B cell (primary cell): ENCODE data around the gene CDK9. TPM values are rescaled to one million over a fixed set of nuclear protein-coding genes. Genes with fewer than 3 reads are reported as not detected.

ENCODE experiments used
- ATAC-seq: fragments of 200-7000 bp; cut with Tn5 transposase; one replicate; pipeline ENCODE4 v1.10.0; 2021; ENCODE audit warnings: low read depth, mild to moderate bottlenecking, moderate number of reproducible peaks, moderate library complexity
- CTCF ChIA-PET: fragments of 350-600 bp; sonication (Branson Sonifier 250); formaldehyde crosslinking; loops from one replicate; lab custom pipeline; 2021; ENCODE audit warnings: antibody characterized with exemption, inconsistent platforms; lab: Charles Lee
- POLR2A ChIA-PET: fragments of 350-600 bp; sonication (Branson Sonifier 250); formaldehyde crosslinking; loops from one replicate; lab custom pipeline; 2021; ENCODE audit warnings: antibody characterized with exemption; lab: Charles Lee
- DNase-seq: peaks from one replicate; pipeline ENCODE4 v3.0.0; 2013
- H2AFZ ChIP-seq: 2 replicates; pipeline ENCODE4 v1.6.1; 2012; ENCODE audit warnings: mild to moderate bottlenecking, low read depth, low read length; ENCODE audit not compliant: insufficient read depth, poor library complexity, severe bottlenecking
- H3K27ac ChIP-seq, 2 donors: 1 replicate in 1 of 2; 2 replicates in 1 of 2; pipeline ENCODE4 v1.5.1; 2012 to 2013; ENCODE audit warnings: low read length in 2 of 2, mild to moderate bottlenecking in 2 of 2, moderate library complexity in 1 of 2
- H3K27me3 ChIP-seq, 4 experiments: fragments of 200-600 bp in 1 of 4; sonication (generic) in 1 of 4; replicated peaks in 1 of 4; 1 replicate in 2 of 4; 2 replicates in 2 of 4; pipeline versions ENCODE4 v1.6.1 to v1.7.0; 2013 to 2016; ENCODE audit warnings: low read length in 3 of 4, mild to moderate bottlenecking in 2 of 4, mixed read lengths in 1 of 4, moderate library complexity in 1 of 4; ENCODE audit not compliant: insufficient read depth in 4 of 4, control insufficient read depth in 3 of 4; ENCODE audit errors: control extremely low read depth in 1 of 4
- H3K36me3 ChIP-seq, 2 experiments: replicated peaks in 1 of 2; 1 replicate in 1 of 2; 2 replicates in 1 of 2; pipeline versions ENCODE4 v1.6.1 to v1.7.1; 2013; ENCODE audit warnings: low read length in 1 of 2; ENCODE audit not compliant: insufficient read depth in 2 of 2, control insufficient read depth in 1 of 2; ENCODE audit errors: control extremely low read depth in 1 of 2, extremely low read depth in 1 of 2
- H3K4me1 ChIP-seq, 2 donors: fragments of 200-600 bp in 1 of 2; sonication (generic) in 1 of 2; 1 replicate in 1 of 2; 2 replicates in 1 of 2; pipeline versions ENCODE4 v1.5.1 to v1.6.1; 2013 to 2017; ENCODE audit warnings: low read length in 2 of 2; ENCODE audit not compliant: control insufficient read depth in 2 of 2, insufficient read depth in 2 of 2
- H3K4me2 ChIP-seq: replicated peaks from 2 replicates; pipeline ENCODE3; 2012; ENCODE audit warnings: mild to moderate bottlenecking, low read depth, low read length; ENCODE audit not compliant: poor library complexity, severe bottlenecking
- H3K4me3 ChIP-seq, 5 experiments: fragments of 200-600 bp in 1 of 5; sonication (generic) in 1 of 5; 1 replicate in 3 of 5; 2 replicates in 2 of 5; pipeline versions ENCODE4 v1.5.1 to v1.7.0; 2011 to 2016; ENCODE audit warnings: low read length in 4 of 5, mild to moderate bottlenecking in 4 of 5, low read depth in 2 of 5, control low read depth in 1 of 5, moderate library complexity in 1 of 5; ENCODE audit not compliant: insufficient read depth in 1 of 5; ENCODE audit errors: control extremely low read depth in 1 of 5, extremely low read depth in 1 of 5
- H3K79me2 ChIP-seq: fragments of 200-600 bp; sonication (generic); one replicate; pipeline ENCODE4 v1.6.0; 2016; ENCODE audit warnings: low read length; ENCODE audit not compliant: control insufficient read depth, insufficient read depth
- H3K9ac ChIP-seq: fragments of 200-600 bp; sonication (generic); 2 replicates; pipeline ENCODE4 v1.6.1; 2017; ENCODE audit warnings: mild to moderate bottlenecking, low read length, moderate library complexity
- H3K9me3 ChIP-seq, 3 donors: one replicate each; pipeline versions ENCODE4 v1.6.1 to v1.7.1; 2013; ENCODE audit warnings: low read length in 2 of 3; ENCODE audit not compliant: control insufficient read depth in 2 of 3, insufficient read depth in 1 of 3; ENCODE audit errors: control extremely low read depth in 1 of 3
- H4K20me1 ChIP-seq: 2 replicates; pipeline ENCODE4 v1.6.0; 2012; ENCODE audit warnings: mild to moderate bottlenecking, low read length; ENCODE audit not compliant: insufficient read depth, control insufficient read depth, poor library complexity, severe bottlenecking
- H3K27ac Mint-ChIP-seq: one replicate; pipeline ENCODE4 v1.8.0; 2021; ENCODE audit warnings: mixed read lengths
- H3K27me3 Mint-ChIP-seq: one replicate; pipeline ENCODE4 v1.8.0; 2021; ENCODE audit warnings: mixed read lengths
- H3K4me1 Mint-ChIP-seq: one replicate; pipeline ENCODE4 v1.8.0; 2021; ENCODE audit warnings: mixed read lengths
- H3K4me3 Mint-ChIP-seq: one replicate; pipeline ENCODE4 v1.8.0; 2021; ENCODE audit warnings: mixed read lengths
- H3K9me3 Mint-ChIP-seq: one replicate; pipeline ENCODE4 v1.8.0; 2022; ENCODE audit warnings: mixed read lengths; ENCODE audit not compliant: insufficient read depth
- EZH2 ChIP-seq: IDR thresholded peaks from 2 replicates; pipeline ENCODE4 v1.6.1; 2012; ENCODE audit warnings: borderline replicate concordance, low read depth, mild to moderate bottlenecking, moderate library complexity, low read length; ENCODE audit not compliant: insufficient read depth, poor library complexity, severe bottlenecking
- WGBS: methylation state at CpG from one replicate; pipeline ENCODE4 v1.1.5; 2013; ENCODE audit warnings: missing lambda C conversion rate; ENCODE audit not compliant: insufficient coverage; 5-methylcytosine and 5-hydroxymethylcytosine counted together
- intact Hi-C: fragments of 100-400 bp; cut with micrococcal nuclease; formaldehyde crosslinking; loops from one replicate; pipeline ENCODE4 v1.10.0; 2022
- polyA plus RNA-seq: library from polyadenylated mRNA; depleted of rRNA; stranded (reverse); fragments of >200 nt; gene quantifications from 2 replicates; pipeline ENCODE4 v1.2.3, GENCODE V29; 2012
- total RNA-seq, 2 donors: library from RNA; stranded (reverse); fragments of 120-200 nt in 1 of 2; gene quantifications; 1 replicate in 1 of 2; 2 replicates in 1 of 2; pipeline versions ENCODE4 v1.2.3 to v1.2.4, GENCODE V29; 2013 to 2022
- TF ChIP-seq, protein P1 (sequence below): fragments of 200-600 bp; IDR thresholded peaks from one replicate; pipeline ENCODE4 v1.8.0; 2022; ENCODE audit warnings: antibody characterized with exemption, mild to moderate bottlenecking

The CDK9 gene
- total and polyA plus RNA-seq, 2 donors (not counting 1 experiment from before 2014, with no cell fraction given) = 145 to 176 TPM

GRCh38 chr9:127828262-127829031 lies 42.6 kb downstream of the CDK9 start:
- Mint-ChIP-seq H3K27ac (no peak overlapping the region), H3K4me3 (no peak overlapping the region), H3K27me3 (no peaks in the 10 kb centered on the region), H3K9me3 (no peaks in the 10 kb centered on the region), H3K4me1 (peaks cover under 1% of the 10 kb centered on the region)
- no peak for ATAC-seq
- TF ChIP-seq, protein P1, sequence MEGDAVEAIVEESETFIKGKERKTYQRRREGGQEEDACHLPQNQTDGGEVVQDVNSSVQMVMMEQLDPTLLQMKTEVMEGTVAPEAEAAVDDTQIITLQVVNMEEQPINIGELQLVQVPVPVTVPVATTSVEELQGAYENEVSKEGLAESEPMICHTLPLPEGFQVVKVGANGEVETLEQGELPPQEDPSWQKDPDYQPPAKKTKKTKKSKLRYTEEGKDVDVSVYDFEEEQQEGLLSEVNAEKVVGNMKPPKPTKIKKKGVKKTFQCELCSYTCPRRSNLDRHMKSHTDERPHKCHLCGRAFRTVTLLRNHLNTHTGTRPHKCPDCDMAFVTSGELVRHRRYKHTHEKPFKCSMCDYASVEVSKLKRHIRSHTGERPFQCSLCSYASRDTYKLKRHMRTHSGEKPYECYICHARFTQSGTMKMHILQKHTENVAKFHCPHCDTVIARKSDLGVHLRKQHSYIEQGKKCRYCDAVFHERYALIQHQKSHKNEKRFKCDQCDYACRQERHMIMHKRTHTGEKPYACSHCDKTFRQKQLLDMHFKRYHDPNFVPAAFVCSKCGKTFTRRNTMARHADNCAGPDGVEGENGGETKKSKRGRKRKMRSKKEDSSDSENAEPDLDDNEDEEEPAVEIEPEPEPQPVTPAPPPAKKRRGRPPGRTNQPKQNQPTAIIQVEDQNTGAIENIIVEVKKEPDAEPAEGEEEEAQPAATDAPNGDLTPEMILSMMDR = no peak
- no peak for TF ChIP-seq EZH2
- Histone ChIP-seq H3K9me3 (no peaks in the 10 kb centered on the region), H3K36me3 (peaks cover 0 to 6% of the 10 kb centered on the region in 2 experiments), H3K4me1 (no peaks in the 10 kb centered on the region), H3K4me3 (no peak overlapping the region), H3K27me3 (no peaks in the 10 kb centered on the region), H4K20me1 (no peaks in the 10 kb centered on the region), H2AFZ (no peak overlapping the region), H3K4me2 (no peak overlapping the region), H3K79me2 (no peaks in the 10 kb centered on the region), H3K27ac (no peak overlapping the region), H3K9ac (no peak overlapping the region)
- intact Hi-C loops = no loop called here
- no peak for DNase-seq
- WGBS = 92% methylated on average over 34 of the region's 34 CpGs
- POLR2A ChIA-PET = no interaction called here
- CTCF ChIA-PET = no interaction called here

GRCh38 chr9:127829205-127829906 lies 43.5 kb downstream of the CDK9 start:
- ChIA-PET CTCF (no interaction called here), POLR2A (no interaction called here)
- no peaks in the 10 kb centered on the region for H3K4me1 ChIP-seq
- Mint-ChIP-seq H3K4me3 (no peak overlapping the region), H3K27ac (no peak overlapping the region), H3K27me3 (no peaks in the 10 kb centered on the region), H3K9me3 (no peaks in the 10 kb centered on the region), H3K4me1 (peaks cover 3% of the 10 kb centered on the region)
- no peak overlapping the region for H3K4me2 ChIP-seq
- WGBS = 92% methylated on average over 4 of the region's 6 CpGs
- no peak overlapping the region for H2AFZ ChIP-seq
- intact Hi-C loops = no loop called here
- H3K36me3 ChIP-seq = peaks cover 0 to 2% of the 10 kb centered on the region in 2 experiments
- H3K9me3 ChIP-seq = no peaks in the 10 kb centered on the region
- ATAC-seq = no peak
- no peak for DNase-seq
- no peaks in the 10 kb centered on the region for H4K20me1 ChIP-seq
- no peak overlapping the region for H3K4me3 ChIP-seq
- H3K27ac ChIP-seq = no peak overlapping the region
- no peaks in the 10 kb centered on the region for H3K79me2 ChIP-seq
- no peak overlapping the region for H3K9ac ChIP-seq
- TF ChIP-seq, protein P1 = no peak
- TF ChIP-seq EZH2 = no peak
- H3K27me3 ChIP-seq = no peaks in the 10 kb centered on the region
